GM12878 (cell line): ENCODE measurements around the gene RFXAP.

Experiments used
- ELK1 ChIP-seq: IDR thresholded peaks from 2 replicates; pipeline ENCODE4 v1.6.1; 2012; ENCODE audit warnings: low read depth, low read length, improper control_type of control experiment
- FOXK2 ChIP-seq: fragments of 450-650 bp; IDR thresholded peaks from 2 replicates; pipeline ENCODE4 v1.6.1; 2017; ENCODE audit warnings: mild to moderate bottlenecking, moderate library complexity
- GATAD2B ChIP-seq: fragments of 450-650 bp; conservative IDR thresholded peaks from 2 replicates; pipeline ENCODE4 v1.6.1; 2017; ENCODE audit warnings: low read depth, mild to moderate bottlenecking, moderate library complexity
- IKZF2 ChIP-seq, 2 experiments: fragments of 450-650 bp; IDR thresholded peaks; 2 replicates each; pipeline ENCODE4 v1.6.1; 2017; ENCODE audit warnings: mild to moderate bottlenecking in 2 of 2, moderate library complexity in 2 of 2
- JUND ChIP-seq: IDR thresholded peaks from 2 replicates; pipeline ENCODE4 v1.6.1; 2012; ENCODE audit warnings: low read depth, mild to moderate bottlenecking, low read length, improper control_type of control experiment, moderate library complexity
- NRF1 ChIP-seq: conservative IDR thresholded peaks from 2 replicates; pipeline ENCODE4 v1.6.1; 2011; ENCODE audit warnings: mild to moderate bottlenecking, low read depth, low read length, improper control_type of control experiment
- POLR2AphosphoS5 ChIP-seq: IDR thresholded peaks from 2 replicates; pipeline ENCODE4 v1.6.1; 2011; ENCODE audit warnings: mild to moderate bottlenecking, low read length, inconsistent platforms
- SMC3 ChIP-seq: IDR thresholded peaks from 2 replicates; pipeline ENCODE4 v1.6.1; 2011; ENCODE audit warnings: low read length, improper control_type of control experiment, borderline replicate concordance
- SUZ12 ChIP-seq: fragments of 200-600 bp; sonication (generic); IDR thresholded peaks from one replicate; pipeline ENCODE4 v1.6.1; 2018; ENCODE audit warnings: antibody characterized with exemption, mild to moderate bottlenecking; ENCODE audit not compliant: unreplicated experiment
- TCF3 ChIP-seq: IDR thresholded peaks from 2 replicates; pipeline ENCODE4 v1.6.1; 2012; ENCODE audit warnings: low read depth, mild to moderate bottlenecking, low read length, borderline replicate concordance; ENCODE audit not compliant: insufficient read depth
- ZSCAN29 ChIP-seq: fragments of 450-650 bp; IDR thresholded peaks from 2 replicates; pipeline ENCODE4 v1.6.1; 2017; ENCODE audit warnings: mild to moderate bottlenecking, moderate library complexity
- TF ChIP-seq, protein P1 (sequence below), 3 experiments: IDR thresholded peaks in 2 of 3; conservative IDR thresholded peaks in 1 of 3; 2 replicates each; pipeline ENCODE4 v1.5.1; 2011; ENCODE audit warnings: low read depth in 3 of 3, low read length in 3 of 3, mild to moderate bottlenecking in 3 of 3, control low read depth in 2 of 3, moderate library complexity in 2 of 3, inconsistent platforms in 1 of 3, mixed read lengths in 1 of 3; ENCODE audit not compliant: control insufficient read depth in 2 of 3, insufficient read depth in 1 of 3; ENCODE audit errors: extremely low read depth in 1 of 3

GRCh38 chr13:36795463-36795862 lies 23.6 kb upstream of the RFXAP start:
- TF ChIP-seq, protein P1, sequence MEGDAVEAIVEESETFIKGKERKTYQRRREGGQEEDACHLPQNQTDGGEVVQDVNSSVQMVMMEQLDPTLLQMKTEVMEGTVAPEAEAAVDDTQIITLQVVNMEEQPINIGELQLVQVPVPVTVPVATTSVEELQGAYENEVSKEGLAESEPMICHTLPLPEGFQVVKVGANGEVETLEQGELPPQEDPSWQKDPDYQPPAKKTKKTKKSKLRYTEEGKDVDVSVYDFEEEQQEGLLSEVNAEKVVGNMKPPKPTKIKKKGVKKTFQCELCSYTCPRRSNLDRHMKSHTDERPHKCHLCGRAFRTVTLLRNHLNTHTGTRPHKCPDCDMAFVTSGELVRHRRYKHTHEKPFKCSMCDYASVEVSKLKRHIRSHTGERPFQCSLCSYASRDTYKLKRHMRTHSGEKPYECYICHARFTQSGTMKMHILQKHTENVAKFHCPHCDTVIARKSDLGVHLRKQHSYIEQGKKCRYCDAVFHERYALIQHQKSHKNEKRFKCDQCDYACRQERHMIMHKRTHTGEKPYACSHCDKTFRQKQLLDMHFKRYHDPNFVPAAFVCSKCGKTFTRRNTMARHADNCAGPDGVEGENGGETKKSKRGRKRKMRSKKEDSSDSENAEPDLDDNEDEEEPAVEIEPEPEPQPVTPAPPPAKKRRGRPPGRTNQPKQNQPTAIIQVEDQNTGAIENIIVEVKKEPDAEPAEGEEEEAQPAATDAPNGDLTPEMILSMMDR (IDR thresholded peaks at IDR 0.05 in 2 of 3, conservative IDR thresholded peaks at IDR 0.05 in 1 of 3; ENCODE audit: control insufficient read depth in 2 of 3, extremely low read depth in 1 of 3, insufficient read depth in 1 of 3, low read depth in 3 of 3, low read length in 3 of 3): no peak
- TF ChIP-seq FOXK2 (no peak), GATAD2B (no peak), JUND (no peak), NRF1 (no peak), SMC3 (no peak), POLR2AphosphoS5 (no peak), IKZF2 (IDR thresholded peaks at IDR 0.05) (no peak), ZSCAN29 (no peak), SUZ12 (no peak), ELK1 (no peak), TCF3 (no peak)
